Measurements from ENCODE around the gene ADGRL2.

- no peak for TF ChIP-seq CTCF (IDR thresholded peaks at IDR 0.05)
- no peak for TF ChIP-seq ZFX (IDR thresholded peaks at IDR 0.05; ENCODE audit: borderline replicate concordance)
Measured at GRCh38 chr1:82018319-82018718, 217.6 kb downstream of the ADGRL2 start.

All from 22Rv1 (cell line).